Right atrium auricular region (tissue), 2 donors: ENCODE results near the gene FIS1. TPM values are rescaled to one million over a fixed set of nuclear protein-coding genes. Genes with fewer than 3 reads are reported as not detected.
"Not testable (repeated sequence)": the region's sequence is repeated elsewhere in the genome, so short reads cannot be mapped to it uniquely, and the experiment has no call there.

Experiments used
- DNase-seq: peaks from one replicate; pipeline ENCODE4 v3.0.0-alpha.2; 2019; ENCODE audit warnings: low spot score
- H3K27ac ChIP-seq, 2 donors: fragments of 200-600 bp; sonication (generic); 1 replicate in 1 of 2; 2 replicates in 1 of 2; pipeline ENCODE4 v1.5.1; 2016 to 2019
- H3K27me3 ChIP-seq, 2 donors: fragments of 200-600 bp; sonication (generic); one replicate each; pipeline versions ENCODE4 v1.5.1 to v1.6.0; 2017 to 2019
- H3K36me3 ChIP-seq: fragments of 200-600 bp; sonication (generic); one replicate; pipeline ENCODE4 v1.5.1; 2016
- H3K4me1 ChIP-seq, 2 donors: fragments of 200-600 bp; sonication (generic); one replicate each; pipeline versions ENCODE4 v1.5.1 to v1.6.0; 2017 to 2019
- H3K4me3 ChIP-seq, 2 donors: fragments of 200-600 bp; sonication (generic); 1 replicate in 1 of 2; 2 replicates in 1 of 2; pipeline ENCODE4 v1.5.1; 2017 to 2019; ENCODE audit warnings: mild to moderate bottlenecking in 1 of 2, moderate library complexity in 1 of 2
- H3K9me3 ChIP-seq, 2 donors: fragments of 200-600 bp; sonication (generic); one replicate each; pipeline ENCODE4 v1.5.1; 2019
- CTCF ChIP-seq, 2 donors: fragments of 200-600 bp; sonication (generic); IDR thresholded peaks; one replicate each; pipeline ENCODE4 v1.5.1; 2019; ENCODE audit warnings: antibody characterized with exemption in 2 of 2
- total RNA-seq, 2 donors: library from RNA; depleted of rRNA; stranded (reverse); fragments of >200 nt; gene quantifications; one replicate each; pipeline ENCODE4 v1.1.0, GENCODE V29; 2016

Gene FIS1
- total RNA-seq, 2 donors from 2014 or later: 359 to 459 TPM

DNA sequence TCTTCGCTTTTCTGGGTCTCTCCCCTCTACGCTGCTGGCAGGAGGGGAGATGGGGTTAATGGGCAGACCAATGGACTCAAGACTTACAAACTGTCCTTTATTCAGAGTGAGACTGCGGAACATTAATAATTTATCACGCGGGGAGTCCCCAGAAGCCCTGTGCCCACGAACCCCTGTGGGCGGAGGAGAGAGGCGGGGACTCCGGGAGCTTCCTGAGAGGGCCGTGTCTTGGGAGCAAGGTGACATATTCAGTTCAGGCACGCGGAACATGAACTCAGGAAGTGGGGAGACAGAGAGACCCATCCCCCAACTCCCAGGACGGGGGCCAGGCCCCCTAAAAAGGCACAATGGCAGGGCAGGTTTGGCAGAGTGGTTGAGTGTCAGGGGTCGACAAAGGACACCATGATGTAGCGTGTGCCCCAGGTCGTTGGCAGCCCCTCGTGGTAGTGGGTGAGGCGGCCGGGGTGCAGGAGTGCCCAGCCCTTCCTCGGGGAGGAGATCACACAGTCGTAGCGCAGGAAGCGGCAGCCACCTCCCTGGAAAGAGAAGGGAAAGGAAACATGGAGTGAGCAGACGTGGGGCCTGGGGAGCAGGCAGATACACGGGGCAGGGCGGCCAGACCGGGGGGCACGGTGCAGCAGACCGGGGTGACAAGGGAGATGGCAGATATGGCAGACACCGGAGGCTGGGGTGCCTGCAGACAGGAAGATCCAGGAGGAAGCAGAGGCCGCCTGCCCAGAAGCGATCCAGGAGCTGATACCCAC is 38.8 kb downstream of the FIS1 start:
- H3K27ac ChIP-seq: no peak overlapping the region
- no peak for TF ChIP-seq CTCF (IDR thresholded peaks at IDR 0.05)
- H3K27me3 ChIP-seq: peaks cover 12 to 13% of the 10 kb centered on the region in 2 donors
- no peak for DNase-seq
- peaks cover 34% of the 10 kb centered on the region for H3K36me3 ChIP-seq
- no peak overlapping the region for H3K4me3 ChIP-seq
- H3K9me3 ChIP-seq: no peaks in the 10 kb centered on the region
- H3K4me1 ChIP-seq: peaks cover 0 to 9% of the 10 kb centered on the region in 2 donors

GRCh38 chr7:101203740-101204738 is 40.8 kb downstream of the FIS1 start:
- peaks cover 14% of the 10 kb centered on the region for H3K36me3 ChIP-seq
- H3K27me3 ChIP-seq: peaks cover 12 to 15% of the 10 kb centered on the region in 2 donors
- H3K27ac ChIP-seq, DNase-seq, H3K4me1 ChIP-seq, H3K9me3 ChIP-seq, H3K4me3 ChIP-seq: not testable (repeated sequence)

- H3K9me3 ChIP-seq: no peaks in the 10 kb centered on the region
- H3K36me3 ChIP-seq: peaks cover 8% of the 10 kb centered on the region
- H3K27ac ChIP-seq: no peak overlapping the region
- H3K4me1 ChIP-seq: peaks cover 0 to 9% of the 10 kb centered on the region in 2 donors
- TF ChIP-seq CTCF (IDR thresholded peaks at IDR 0.05): no peak
- peaks cover 12 to 15% of the 10 kb centered on the region in 2 donors for H3K27me3 ChIP-seq
- H3K4me3 ChIP-seq: no peak overlapping the region
- DNase-seq: no peak
Observed at GRCh38 chr7:101202603-101202918, 42.3 kb downstream of the FIS1 start.

- Histone ChIP-seq H3K4me1 (peaks cover 0 to 9% of the 10 kb centered on the region in 2 donors), H3K27ac (no peak overlapping the region), H3K4me3 (peak overlapping the region in 1 of 2 donors; percentile 13), H3K27me3 (peaks cover 12 to 15% of the 10 kb centered on the region in 2 donors), H3K9me3 (no peaks in the 10 kb centered on the region), H3K36me3 (peaks cover 8% of the 10 kb centered on the region)
- no peak for TF ChIP-seq CTCF (IDR thresholded peaks at IDR 0.05)
- no peak for DNase-seq
Observed at GRCh38 chr7:101201695-101202602, 42.9 kb downstream of the FIS1 start.

DNA sequence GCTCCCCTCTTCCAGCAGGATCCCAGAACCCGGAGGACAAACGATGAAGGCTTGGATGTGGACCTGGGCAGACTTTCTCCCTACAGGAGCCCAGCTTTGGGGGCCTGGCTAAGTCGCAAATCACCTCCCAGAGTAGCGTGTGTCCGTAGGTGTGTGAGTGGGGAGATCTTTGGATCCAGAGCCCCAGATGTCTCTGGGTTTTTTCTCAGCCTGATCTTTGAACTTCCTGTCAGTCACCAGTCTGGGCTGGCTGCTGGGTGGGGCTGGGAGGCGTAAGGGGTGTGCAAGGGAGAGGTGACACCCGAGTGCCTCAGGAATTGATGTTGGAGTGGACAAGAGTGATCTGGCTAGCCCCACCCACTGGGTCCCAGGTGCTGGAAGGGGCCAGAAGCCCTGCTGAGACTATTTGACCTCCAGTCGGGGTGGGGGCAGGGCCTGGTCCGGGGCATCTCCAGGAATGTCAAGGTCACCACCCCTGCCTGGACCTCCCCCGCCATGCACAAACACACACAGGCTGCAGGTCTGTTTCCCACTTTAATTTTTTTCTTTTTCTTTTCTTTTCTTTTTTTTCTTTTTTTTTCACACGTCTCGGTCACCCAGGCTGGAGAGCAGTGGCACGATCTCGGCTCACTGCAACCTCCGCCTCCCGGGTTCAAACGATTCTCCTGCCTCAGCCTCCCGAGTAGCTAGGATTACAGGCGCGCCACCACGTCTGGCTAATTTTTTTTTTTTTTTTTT is 43.9 kb downstream of the FIS1 start, which contains the start of gene MOGAT3:
MOGAT3 (minus strand) TSS at position 175 of the 738 bp plus-strand sequence. CDS start 182 bp downstream, outside the sequence.
- Histone ChIP-seq H3K27ac (no peak within 1 kb of the TSS), H3K4me1 (peaks cover 0 to 9% of the 10 kb centered on the region in 2 donors), H3K4me3 (peak within 1 kb of the TSS in 1 of 2 donors; percentile 13), H3K9me3 (no peaks in the 10 kb centered on the region), H3K27me3 (peaks cover 12 to 15% of the 10 kb centered on the region in 2 donors), H3K36me3 (peaks cover 1% of the 10 kb centered on the region)
- TF ChIP-seq CTCF (IDR thresholded peaks at IDR 0.05): no peak
- DNase-seq: no peak
